HepG2 (cell line): ENCODE results near the gene CA10. TPM values are rescaled to one million over a fixed set of nuclear protein-coding genes. Genes with fewer than 3 reads are reported as not detected.

Experiments
- ATAC-seq: fragments of 200-7000 bp; cut with Tn5 transposase; 3 replicates; pipeline ENCODE4 v1.9.1; 2020; ENCODE audit warnings: mild to moderate bottlenecking, moderate library complexity
- BruUV-seq: library from RNA; stranded (reverse); fragments of 400-500 nt; replicated peaks from 2 replicates; lab custom pipeline; 2021; lab: Mats Ljungman, UMichigan
- CTCF ChIA-PET: fragments of 300-600 bp; formaldehyde crosslinking; extraction: SDS; loops from one replicate; lab custom pipeline; 2021; ENCODE audit warnings: low total read pairs, inconsistent platforms, low intra/inter-chr PET ratio; lab: Yijun Ruan, JAX
- POLR2A ChIA-PET: fragments of 350-600 bp; sonication (Branson Sonifier 250); formaldehyde crosslinking; loops from one replicate; lab custom pipeline; 2020; ENCODE audit warnings: antibody characterized with exemption, inconsistent platforms; lab: Yijun Ruan, JAX
- DNase-seq: peaks from one replicate; pipeline ENCODE4 v3.0.0-alpha.2; 2015; ENCODE audit warnings: low spot score
- FAIRE-seq: peaks from 3 replicates; lab custom pipeline; 2011; peaks lifted over from hg19 to GRCh38; lab: Jason Lieb, UNC
- H2AFZ ChIP-seq: one replicate; pipeline ENCODE4 v1.6.1; 2011; ENCODE audit warnings: low read length, inconsistent platforms
- H3K27ac ChIP-seq: fragments of 300-600 bp; 3 replicates; pipeline ENCODE4 v1.8.0; 2011; ENCODE audit warnings: mixed run types, mild to moderate bottlenecking, mixed read lengths, low read length, inconsistent platforms; ENCODE audit not compliant: insufficient read depth; ENCODE audit errors: extremely low read length
- H3K27me3 ChIP-seq, 2 experiments: fragments of 200-600 bp in 1 of 2; 2 replicates in 1 of 2; 3 replicates in 1 of 2; pipeline versions ENCODE4 v1.6.0 to v1.8.0; 2011; ENCODE audit warnings: low read length in 2 of 2, mild to moderate bottlenecking in 2 of 2, moderate library complexity in 2 of 2, inconsistent platforms in 1 of 2; ENCODE audit not compliant: insufficient read depth in 2 of 2, control insufficient read depth in 1 of 2
- H3K36me3 ChIP-seq, 2 experiments: fragments of 200-600 bp in 1 of 2; replicated peaks in 1 of 2; 2 replicates in 1 of 2; 3 replicates in 1 of 2; pipeline versions ENCODE4 v1.5.1 to v1.8.0; 2011; ENCODE audit warnings: low read length in 2 of 2, inconsistent platforms in 1 of 2; ENCODE audit not compliant: insufficient read depth in 2 of 2, control insufficient read depth in 1 of 2
- H3K4me1 ChIP-seq: 2 replicates; pipeline ENCODE4 v1.5.1; 2012; ENCODE audit warnings: low read length, inconsistent platforms; ENCODE audit not compliant: insufficient read depth
- H3K4me2 ChIP-seq: 2 replicates; pipeline ENCODE4 v1.6.0; 2011; ENCODE audit warnings: low read depth, low read length, inconsistent platforms
- H3K4me3 ChIP-seq, 3 experiments: fragments of 200-600 bp in 1 of 3; sonication (generic), shearing (Covaris generic) in 1 of 3; replicated peaks in 1 of 3; 2 replicates each; pipeline ENCODE4 v1.5.1; 2011 to 2016; ENCODE audit warnings: low read length in 3 of 3, inconsistent platforms in 2 of 3, low read depth in 2 of 3, mild to moderate bottlenecking in 2 of 3, control low read depth in 1 of 3, mixed read lengths in 1 of 3; ENCODE audit not compliant: insufficient read depth in 1 of 3
- H3K79me2 ChIP-seq: one replicate; pipeline ENCODE4 v1.6.1; 2011; ENCODE audit warnings: low read length, inconsistent platforms; ENCODE audit not compliant: insufficient read depth
- H3K9ac ChIP-seq: 2 replicates; pipeline ENCODE4 v1.6.0; 2011; ENCODE audit warnings: mild to moderate bottlenecking, low read depth, low read length, inconsistent platforms; ENCODE audit not compliant: insufficient read depth
- H3K9me3 ChIP-seq: 2 replicates; pipeline ENCODE4 v1.5.1; 2012; ENCODE audit warnings: mild to moderate bottlenecking, low read length
- H4K20me1 ChIP-seq: 2 replicates; pipeline ENCODE4 v1.6.0; 2011; ENCODE audit warnings: inconsistent platforms, mild to moderate bottlenecking, low read length, moderate library complexity; ENCODE audit not compliant: insufficient read depth
- ARNTL ChIP-seq: sonication (generic); formaldehyde crosslinking; IDR thresholded peaks from 2 replicates; pipeline ENCODE4 v1.4.0; 2020; ENCODE audit warnings: mild to moderate bottlenecking, missing genetic modification reagents
- ISL2 ChIP-seq: sonication (generic); formaldehyde crosslinking; IDR thresholded peaks from 2 replicates; pipeline ENCODE4 v1.5.0; 2020; ENCODE audit warnings: missing genetic modification reagents
- MEF2D ChIP-seq: sonication (generic); formaldehyde crosslinking; IDR thresholded peaks from 2 replicates; pipeline ENCODE4 v1.5.1; 2020; ENCODE audit warnings: mild to moderate bottlenecking, missing genetic modification reagents
- SRF ChIP-seq: IDR thresholded peaks from 2 replicates; pipeline ENCODE4 v1.6.1; 2011; ENCODE audit warnings: mild to moderate bottlenecking, low read depth, low read length, moderate library complexity
- SRSF9 ChIP-seq: fragments of 200-400 bp; formaldehyde crosslinking; IDR thresholded peaks from 2 replicates; pipeline ENCODE4 v1.6.1; 2018; ENCODE audit warnings: borderline replicate concordance, mild to moderate bottlenecking, low read depth, low read length; ENCODE audit not compliant: insufficient read depth, poor library complexity, severe bottlenecking
- TBX2 ChIP-seq: sonication (generic); formaldehyde crosslinking; IDR thresholded peaks from 2 replicates; pipeline ENCODE4 v1.5.0; 2020; ENCODE audit warnings: missing genetic modification reagents, mild to moderate bottlenecking, borderline replicate concordance
- TSC22D2 ChIP-seq: sonication (generic); formaldehyde crosslinking; IDR thresholded peaks from 2 replicates; pipeline ENCODE4 v1.5.1; 2020; ENCODE audit warnings: missing genetic modification reagents, mild to moderate bottlenecking, borderline replicate concordance
- ZFP1 ChIP-seq: IDR thresholded peaks from 2 replicates; pipeline ENCODE4 v1.6.1; 2016
- ZFP82 ChIP-seq: sonication (generic); formaldehyde crosslinking; IDR thresholded peaks from 2 replicates; pipeline ENCODE4 v1.5.1; 2020; ENCODE audit warnings: mild to moderate bottlenecking, missing genetic modification reagents, borderline replicate concordance
- ZMYM3 ChIP-seq: sonication (generic); formaldehyde crosslinking; IDR thresholded peaks from 2 replicates; pipeline ENCODE4 v1.5.1; 2020; ENCODE audit warnings: mild to moderate bottlenecking, missing genetic modification reagents
- ZNF567 ChIP-seq: sonication (generic); formaldehyde crosslinking; IDR thresholded peaks from 2 replicates; pipeline ENCODE4 v1.8.1; 2023; ENCODE audit warnings: mild to moderate bottlenecking, missing genetic modification reagents, borderline replicate concordance
- ZNF615 ChIP-seq: sonication (generic); formaldehyde crosslinking; IDR thresholded peaks from 2 replicates; pipeline ENCODE4 v1.5.0; 2020; ENCODE audit warnings: mild to moderate bottlenecking, missing genetic modification reagents, borderline replicate concordance
- ZNF616 ChIP-seq: sonication (generic); formaldehyde crosslinking; IDR thresholded peaks from 2 replicates; pipeline ENCODE4 v1.5.0; 2020; ENCODE audit warnings: low read depth, mild to moderate bottlenecking, missing genetic modification reagents
- ZNF7 ChIP-seq: IDR thresholded peaks from 2 replicates; pipeline ENCODE4 v1.6.1; 2016; ENCODE audit warnings: missing biosample characterization, missing genetic modification reagents
- ZSCAN22 ChIP-seq: sonication (generic); formaldehyde crosslinking; IDR thresholded peaks from 2 replicates; pipeline ENCODE4 v1.4.0; 2020; ENCODE audit warnings: mild to moderate bottlenecking, missing genetic modification reagents
- WGBS: methylation state at CpG from one replicate; pipeline ENCODE4 v1.1.6; 2017; ENCODE audit warnings: low lambda C conversion rate; 5-methylcytosine and 5-hydroxymethylcytosine counted together
- in situ Hi-C: cut with HindIII; loops from 2 replicates; pipeline ENCODE4 v1.10.0; 2017; ENCODE audit warnings: low pct_unique_long_range_greater_than_20kb; ENCODE audit not compliant: extremely low pct_ligation_motif_present
- intact Hi-C: fragments of 100-400 bp; cut with micrococcal nuclease; formaldehyde crosslinking; loops from one replicate; pipeline ENCODE4 v1.10.0; 2022; ENCODE audit not compliant: unreplicated experiment
- polyA plus RNA-seq, 8 experiments: library from polyadenylated mRNA; depleted of rRNA in 3 of 8; stranded (reverse) in 7 of 8; unstranded in 1 of 8; fragments of >200 nt; fragmentation: Illumina TruSeq in 4 of 8; extraction: Trizol in 4 of 8; gene quantifications; 2 replicates each; pipeline versions ENCODE4 v1.2.1 to v1.2.3, GENCODE V29; 2011 to 2016; ENCODE audit warnings: low read depth in 4 of 8, missing spikeins in 1 of 8, mixed read lengths in 1 of 8; ENCODE audit not compliant: insufficient read depth in 1 of 8
- total RNA-seq, 5 experiments: library from RNA; depleted of rRNA; stranded (reverse); fragments of >200 nt; fragmentation: Illumina TruSeq; extraction: Trizol; gene quantifications; 2 replicates each; pipeline ENCODE4 v1.2.3, GENCODE V29; 2016; ENCODE audit warnings: low read depth in 1 of 5
- TF ChIP-seq, protein P1 (sequence below): sonication (generic); formaldehyde crosslinking; IDR thresholded peaks from 2 replicates; pipeline ENCODE4 v1.4.0; 2020; ENCODE audit warnings: missing genetic modification reagents
- TF ChIP-seq, protein P2 (sequence below): sonication (generic); formaldehyde crosslinking; IDR thresholded peaks from 2 replicates; pipeline ENCODE4 v1.4.0; 2020; ENCODE audit warnings: missing genetic modification reagents, borderline replicate concordance

CA10 gene
- total and polyA plus RNA-seq, 2 of the 13 experiments (the other 11 are each of a cell fraction or from before 2014, with no cell fraction given) = not detected

DNA sequence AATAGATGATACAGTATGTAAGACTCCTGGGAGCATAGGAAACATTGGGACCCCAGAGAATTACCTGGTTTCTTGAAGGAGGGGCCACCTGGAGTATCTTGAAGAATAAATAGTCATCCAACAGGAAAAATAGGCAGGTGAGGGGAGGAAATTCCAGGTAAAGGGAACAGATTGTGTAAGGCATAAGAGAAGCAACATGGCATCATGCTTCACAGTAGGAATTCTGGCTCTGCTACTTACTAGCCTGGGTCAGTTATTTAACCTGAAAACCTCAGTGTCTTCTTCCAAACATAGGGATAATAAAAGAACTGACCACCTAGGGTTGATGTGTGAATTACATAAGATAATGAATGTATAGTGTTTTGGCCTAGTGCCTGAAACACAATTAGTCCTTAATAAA is 122.1 kb downstream of the CA10 start:
- ATAC-seq = no peak
- DNase-seq = no peak
- intact Hi-C loops (no loop called here), in situ Hi-C loops (no loop called here)
- no peak for FAIRE-seq
- BruUV-seq = no TSS peak
- H3K79me2 ChIP-seq = no peaks in the 10 kb centered on the region
- no peaks in the 10 kb centered on the region for H3K4me1 ChIP-seq
- 0 out of 2 replicates have a peak, but pooled peaks cover 6% of the 10 kb centered on the region for H3K9me3 ChIP-seq
- H3K36me3 ChIP-seq = no peaks in the 10 kb centered on the region
- H2AFZ ChIP-seq = no peak overlapping the region
- no peak overlapping the region for H3K9ac ChIP-seq
- no peak overlapping the region for H3K4me3 ChIP-seq
- TF ChIP-seq ARNTL (CRISPR knock-in tag) (no peak), ZSCAN22 (CRISPR knock-in tag) (no peak), ZNF7 (CRISPR knock-in tag) (no peak), ZMYM3 (no peak), SRSF9 (no peak), ISL2 (CRISPR knock-in tag) (no peak), ZNF616 (CRISPR knock-in tag) (no peak), ZFP82 (CRISPR knock-in tag) (no peak)
- no peaks in the 10 kb centered on the region for H3K27me3 ChIP-seq
- no peaks in the 10 kb centered on the region for H4K20me1 ChIP-seq
- no peak overlapping the region for H3K27ac ChIP-seq
- POLR2A ChIA-PET = no interaction called here
- CTCF ChIA-PET = no interaction called here
- no peak overlapping the region for H3K4me2 ChIP-seq

DNA sequence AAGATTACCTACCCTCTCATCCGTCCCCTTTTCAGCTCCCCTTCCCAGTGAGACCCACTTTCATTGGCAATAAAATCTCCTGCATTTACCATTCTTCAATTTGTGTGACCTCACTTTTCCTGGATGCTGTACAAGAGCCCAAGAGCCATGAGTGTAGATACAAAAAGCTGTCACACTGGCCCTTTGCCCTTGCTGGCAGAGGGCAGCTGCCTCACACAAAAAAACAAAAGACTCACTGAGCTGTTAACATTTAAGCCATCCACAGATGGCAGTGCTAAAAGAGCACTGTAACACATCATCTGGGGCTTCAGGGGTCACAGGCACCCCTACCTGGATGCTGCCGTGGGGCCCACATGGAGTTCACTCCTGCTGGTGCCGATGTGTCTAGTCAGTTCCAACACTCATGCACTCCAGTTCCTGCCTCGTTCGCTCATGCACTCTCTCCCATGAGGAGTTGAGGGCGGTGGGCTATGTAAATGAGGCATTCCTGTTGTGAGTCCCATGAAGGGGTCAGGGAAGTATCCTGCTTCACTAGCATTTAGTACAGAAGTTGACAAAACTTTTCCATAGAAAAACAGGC is 123.1 kb downstream of the CA10 start:
- FAIRE-seq = no peak
- 7% methylated on average over 6 of the region's 6 CpGs for WGBS
- no TSS peak for BruUV-seq
- TF ChIP-seq, protein P1, sequence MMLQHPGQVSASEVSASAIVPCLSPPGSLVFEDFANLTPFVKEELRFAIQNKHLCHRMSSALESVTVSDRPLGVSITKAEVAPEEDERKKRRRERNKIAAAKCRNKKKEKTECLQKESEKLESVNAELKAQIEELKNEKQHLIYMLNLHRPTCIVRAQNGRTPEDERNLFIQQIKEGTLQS = no peak
- TF ChIP-seq ZFP1 (no peak), SRF (no peak), TSC22D2 (CRISPR knock-in tag) (no peak), MEF2D (CRISPR knock-in tag) (no peak), ZNF615 (CRISPR knock-in tag) (no peak), ZNF567 (no peak), TBX2 (no peak)
- TF ChIP-seq, protein P2, sequence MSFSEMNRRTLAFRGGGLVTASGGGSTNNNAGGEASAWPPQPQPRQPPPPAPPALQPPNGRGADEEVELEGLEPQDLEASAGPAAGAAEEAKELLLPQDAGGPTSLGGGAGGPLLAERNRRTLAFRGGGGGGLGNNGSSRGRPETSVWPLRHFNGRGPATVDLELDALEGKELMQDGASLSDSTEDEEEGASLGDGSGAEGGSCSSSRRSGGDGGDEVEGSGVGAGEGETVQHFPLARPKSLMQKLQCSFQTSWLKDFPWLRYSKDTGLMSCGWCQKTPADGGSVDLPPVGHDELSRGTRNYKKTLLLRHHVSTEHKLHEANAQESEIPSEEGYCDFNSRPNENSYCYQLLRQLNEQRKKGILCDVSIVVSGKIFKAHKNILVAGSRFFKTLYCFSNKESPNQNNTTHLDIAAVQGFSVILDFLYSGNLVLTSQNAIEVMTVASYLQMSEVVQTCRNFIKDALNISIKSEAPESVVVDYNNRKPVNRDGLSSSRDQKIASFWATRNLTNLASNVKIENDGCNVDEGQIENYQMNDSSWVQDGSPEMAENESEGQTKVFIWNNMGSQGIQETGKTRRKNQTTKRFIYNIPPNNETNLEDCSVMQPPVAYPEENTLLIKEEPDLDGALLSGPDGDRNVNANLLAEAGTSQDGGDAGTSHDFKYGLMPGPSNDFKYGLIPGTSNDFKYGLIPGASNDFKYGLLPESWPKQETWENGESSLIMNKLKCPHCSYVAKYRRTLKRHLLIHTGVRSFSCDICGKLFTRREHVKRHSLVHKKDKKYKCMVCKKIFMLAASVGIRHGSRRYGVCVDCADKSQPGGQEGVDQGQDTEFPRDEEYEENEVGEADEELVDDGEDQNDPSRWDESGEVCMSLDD (CRISPR knock-in tag) = no peak

More for the DNA sequence above, 123.1 kb downstream of the CA10 start:
- in situ Hi-C loops = no loop called here
- no peaks in the 10 kb centered on the region for H3K4me1 ChIP-seq
- no peaks in the 10 kb centered on the region for H3K79me2 ChIP-seq
- H3K27me3 ChIP-seq = no peaks in the 10 kb centered on the region
- ChIA-PET CTCF (no interaction called here), POLR2A (no interaction called here)
- H4K20me1 ChIP-seq = no peaks in the 10 kb centered on the region
- H3K9me3 ChIP-seq = 0 out of 2 replicates have a peak, but pooled peaks cover 6% of the 10 kb centered on the region
- H3K27ac ChIP-seq = no peak overlapping the region
- no peak overlapping the region for H3K9ac ChIP-seq
- H3K4me2 ChIP-seq = no peak overlapping the region
- no peak for DNase-seq
- H3K4me3 ChIP-seq = no peak overlapping the region
- no peaks in the 10 kb centered on the region for H3K36me3 ChIP-seq
- no peak for ATAC-seq
- H2AFZ ChIP-seq = no peak overlapping the region
- intact Hi-C loops = no loop called here
